ENCODE results near the gene FAM124A. TPM values are rescaled to one million over a fixed set of nuclear protein-coding genes. Genes with fewer than 3 reads are reported as not detected.

FAM124A gene
- polyA plus RNA-seq, 3 donors = 0.03 to 0.20 (median 0.13) TPM

GRCh38 chr13:51246418-51247277, 24.4 kb downstream of the FAM124A start:
- intact Hi-C loops (cut with micrococcal nuclease) = no loop called here
- 93% methylated on average over 15 of the region's 17 CpGs for WGBS (ENCODE audit: insufficient coverage)

GRCh38 chr13:51249255-51249654, 27.1 kb downstream of the FAM124A start:
- peaks cover 0 to 3% (median 0%) of the 10 kb centered on the region in 7 donors for H3K9me3 Mint-ChIP-seq
- Histone ChIP-seq H2AFZ (ENCODE audit: insufficient read depth, low read depth, low read length, poor library complexity, severe bottlenecking) (no peak overlapping the region), H3K36me3 (replicated peaks in 1 of 2; ENCODE audit: control insufficient read depth in 1 of 2, insufficient read depth in 2 of 2, low read length in 2 of 2) (no peaks in the 10 kb centered on the region), H3K79me2 (ENCODE audit: insufficient read depth, low read length) (no peaks in the 10 kb centered on the region), H3K4me1 (ENCODE audit: control insufficient read depth in 1 of 2, insufficient read depth in 2 of 2, low read length in 2 of 2) (peaks cover 14 to 18% of the 10 kb centered on the region in 2 donors), H3K27ac (ENCODE audit: low read depth in 1 of 2, low read length in 2 of 2) (no peak overlapping the region), H3K4me2 (replicated peaks; ENCODE audit: extremely low read depth, low read length, poor library complexity, severe bottlenecking) (no peak overlapping the region), H3K9me3 (replicated peaks in 1 of 2; ENCODE audit: control insufficient read depth in 1 of 2, insufficient read depth in 1 of 2, low read length in 2 of 2) (no peaks in the 10 kb centered on the region), H3K4me3 (replicated peaks in 1 of 3; ENCODE audit: low read depth in 2 of 3, low read length in 3 of 3) (no peak overlapping the region), H3K27me3 (ENCODE audit: control insufficient read depth in 2 of 2, insufficient read depth in 2 of 2, low read length in 2 of 2) (no peaks in the 10 kb centered on the region), H4K20me1 (ENCODE audit: insufficient read depth, low read length) (no peaks in the 10 kb centered on the region), H3K9ac (ENCODE audit: insufficient read depth, low read length, poor library complexity, severe bottlenecking) (no peak overlapping the region)
- intact Hi-C loops (cut with micrococcal nuclease) = no loop called here
- H3K27ac Mint-ChIP-seq = no peak overlapping the region
- H3K27me3 Mint-ChIP-seq (ENCODE audit: low read depth in 3 of 3) = no peaks in the 10 kb centered on the region
- no peak for DNase-seq
- no CpG with 5 or more reads among the region's 1 CpG for WGBS (ENCODE audit: insufficient coverage)
- peaks cover 0 to 3% of the 10 kb centered on the region in 2 donors for H3K36me3 Mint-ChIP-seq
- no peak overlapping the region for H3K4me3 Mint-ChIP-seq
- H3K4me1 Mint-ChIP-seq = peaks cover 16% of the 10 kb centered on the region
- TF ChIP-seq CTCF (IDR thresholded peaks at IDR 0.05) = no peak

More at GRCh38 chr13:51246418-51247277, 24.4 kb downstream of the FAM124A start:
- no peaks in the 10 kb centered on the region for H3K79me2 ChIP-seq (ENCODE audit: insufficient read depth, low read length)
- H2AFZ ChIP-seq (ENCODE audit: insufficient read depth, low read depth, low read length, poor library complexity, severe bottlenecking) = no peak overlapping the region
- Mint-ChIP-seq H3K4me3 (no peak overlapping the region), H3K9me3 (no peaks in the 10 kb centered on the region), H3K36me3 (peaks cover 0 to under 1% of the 10 kb centered on the region in 2 donors), H3K27ac (no peak overlapping the region), H3K4me1 (peaks cover 7% of the 10 kb centered on the region), H3K27me3 (ENCODE audit: low read depth in 3 of 3) (no peaks in the 10 kb centered on the region)
- no peaks in the 10 kb centered on the region for H3K27me3 ChIP-seq (ENCODE audit: control insufficient read depth in 2 of 2, insufficient read depth in 2 of 2, low read length in 2 of 2)
- DNase-seq = no peak
- H3K4me3 ChIP-seq (replicated peaks in 1 of 3; ENCODE audit: low read depth in 2 of 3, low read length in 3 of 3) = no peak overlapping the region
- H3K4me2 ChIP-seq (replicated peaks; ENCODE audit: extremely low read depth, low read length, poor library complexity, severe bottlenecking) = no peak overlapping the region
- no peaks in the 10 kb centered on the region for H3K9me3 ChIP-seq (replicated peaks in 1 of 2; ENCODE audit: control insufficient read depth in 1 of 2, insufficient read depth in 1 of 2, low read length in 2 of 2)
- H3K9ac ChIP-seq (ENCODE audit: insufficient read depth, low read length, poor library complexity, severe bottlenecking) = no peak overlapping the region
- no peak for TF ChIP-seq CTCF (IDR thresholded peaks at IDR 0.05)
- H4K20me1 ChIP-seq (ENCODE audit: insufficient read depth, low read length) = no peaks in the 10 kb centered on the region
- no peak overlapping the region for H3K27ac ChIP-seq (ENCODE audit: low read depth in 1 of 2, low read length in 2 of 2)
- no peaks in the 10 kb centered on the region for H3K36me3 ChIP-seq (replicated peaks in 1 of 2; ENCODE audit: control insufficient read depth in 1 of 2, insufficient read depth in 2 of 2, low read length in 2 of 2)
- peaks cover 8 to 9% of the 10 kb centered on the region in 2 donors for H3K4me1 ChIP-seq (ENCODE audit: control insufficient read depth in 1 of 2, insufficient read depth in 2 of 2, low read length in 2 of 2)

Data from CD14-positive monocyte (primary cell).